Hepatic stellate cell (primary cell): Measurements from ENCODE around the gene C14orf119.

ENCODE experiments used
- DNase-seq: peaks from one replicate; pipeline ENCODE4 v3.0.0; 2011; ENCODE audit warnings: low spot score

C14orf119 gene

GRCh38 chr14:23149745-23150144 lies 54.4 kb downstream of the C14orf119 start:
- no peak for DNase-seq
